Rectal smooth muscle tissue (tissue), 1 donor: ENCODE measurements around the gene DLG2.
A peak's percentile ranks its signal among the peaks of the same experiment; 100 is the strongest.
"Not testable (repeated sequence)": the region's sequence is repeated elsewhere in the genome, so short reads cannot be mapped to it uniquely, and the experiment has no call there.

ENCODE experiments used
- H3K27ac ChIP-seq: one replicate; pipeline ENCODE4 v1.7.0; 2013; ENCODE audit warnings: low read depth, low read length, inconsistent platforms
- H3K27me3 ChIP-seq: one replicate; pipeline ENCODE4 v1.7.0; 2013; ENCODE audit warnings: low read length; ENCODE audit not compliant: control insufficient read depth, insufficient read depth
- H3K36me3 ChIP-seq: one replicate; pipeline ENCODE4 v1.7.0; 2013; ENCODE audit warnings: low read length; ENCODE audit not compliant: control insufficient read depth, insufficient read depth
- H3K4me1 ChIP-seq: one replicate; pipeline ENCODE4 v1.7.0; 2013; ENCODE audit warnings: low read length; ENCODE audit not compliant: control insufficient read depth, insufficient read depth
- H3K4me3 ChIP-seq: one replicate; pipeline ENCODE4 v1.7.0; 2013; ENCODE audit warnings: low read length
- H3K9ac ChIP-seq: one replicate; pipeline ENCODE4 v1.7.0; 2013; ENCODE audit warnings: low read length

DLG2 gene

GRCh38 chr11:85661972-85662664 is 35.0 kb upstream of the DLG2 start:
- no peak overlapping the region for H3K27ac ChIP-seq
- peaks cover 3% of the 10 kb centered on the region for H3K36me3 ChIP-seq
- no peak overlapping the region for H3K9ac ChIP-seq
- H3K4me3 ChIP-seq, result peak overlapping the region; percentile 34
- peaks cover 17% of the 10 kb centered on the region for H3K4me1 ChIP-seq
- no peaks in the 10 kb centered on the region for H3K27me3 ChIP-seq

- Histone ChIP-seq H3K27ac (no peak overlapping the region), H3K4me3 (no peak overlapping the region), H3K36me3 (peaks cover 5% of the 10 kb centered on the region), H3K27me3 (no peaks in the 10 kb centered on the region), H3K4me1 (peaks cover 17% of the 10 kb centered on the region), H3K9ac (no peak overlapping the region)
Measured at GRCh38 chr11:85658180-85658579, 31.0 kb upstream of the DLG2 start.

- H3K4me1 ChIP-seq, result peaks cover 6% of the 10 kb centered on the region
- H3K9ac ChIP-seq, result no peak overlapping the region
- H3K27me3 ChIP-seq, result no peaks in the 10 kb centered on the region
- no peak overlapping the region for H3K27ac ChIP-seq
- H3K36me3 ChIP-seq, result peaks cover 5% of the 10 kb centered on the region
- H3K4me3 ChIP-seq, result no peak overlapping the region
Measured at GRCh38 chr11:85656777-85657176, 29.6 kb upstream of the DLG2 start.

DNA sequence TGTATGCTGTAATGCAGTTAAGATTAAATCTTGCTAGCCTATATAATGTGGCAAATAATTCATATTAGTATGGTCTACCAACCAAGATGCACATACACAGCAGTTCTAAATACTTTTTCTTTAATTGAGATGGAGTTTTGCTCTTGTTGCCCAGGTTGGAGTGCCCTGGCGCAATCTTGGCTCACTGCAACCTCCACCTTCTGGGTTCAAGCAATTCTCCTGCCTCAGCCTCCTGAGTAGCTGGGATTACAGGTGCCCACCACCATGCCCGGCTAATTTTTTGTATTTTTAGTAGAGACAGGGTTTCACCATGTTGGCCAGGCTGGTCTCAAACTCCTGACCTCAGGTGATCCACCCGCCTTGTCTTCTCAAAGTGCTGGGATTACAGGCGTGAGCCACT is 27.2 kb upstream of the DLG2 start:
- H3K36me3 ChIP-seq, H3K9ac ChIP-seq, H3K4me3 ChIP-seq, H3K27ac ChIP-seq, H3K27me3 ChIP-seq, H3K4me1 ChIP-seq: not testable (repeated sequence)

GRCh38 chr11:85652786-85653447 is 25.8 kb upstream of the DLG2 start:
- no peaks in the 10 kb centered on the region for H3K27me3 ChIP-seq
- no peaks in the 10 kb centered on the region for H3K4me1 ChIP-seq
- H3K4me3 ChIP-seq, result no peak overlapping the region
- H3K27ac ChIP-seq, result no peak overlapping the region
- peaks cover 2% of the 10 kb centered on the region for H3K36me3 ChIP-seq
- H3K9ac ChIP-seq, result no peak overlapping the region

DNA sequence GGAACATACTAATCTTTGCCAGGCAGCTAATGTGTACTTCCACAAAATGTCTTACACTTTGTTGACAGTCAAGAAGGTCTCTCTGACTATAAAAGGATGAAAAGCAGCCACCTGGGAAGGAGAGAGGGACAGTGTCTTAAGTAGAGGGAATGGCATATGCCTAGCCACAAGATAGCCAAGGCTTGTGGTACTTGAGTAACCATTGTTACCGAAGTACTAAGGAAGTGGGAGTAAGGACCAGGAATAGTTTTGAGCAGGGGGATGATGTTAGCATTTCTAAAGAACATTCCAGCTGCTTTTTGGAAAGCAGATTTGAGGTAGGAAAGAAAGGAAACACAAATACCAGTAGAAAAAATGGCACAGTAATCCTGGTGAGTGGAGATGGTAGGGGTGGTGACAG is 24.0 kb upstream of the DLG2 start:
- H3K4me3 ChIP-seq, result no peak overlapping the region
- no peaks in the 10 kb centered on the region for H3K4me1 ChIP-seq
- no peaks in the 10 kb centered on the region for H3K27me3 ChIP-seq
- no peak overlapping the region for H3K9ac ChIP-seq
- H3K27ac ChIP-seq, result no peak overlapping the region
- peaks cover 2% of the 10 kb centered on the region for H3K36me3 ChIP-seq

DNA sequence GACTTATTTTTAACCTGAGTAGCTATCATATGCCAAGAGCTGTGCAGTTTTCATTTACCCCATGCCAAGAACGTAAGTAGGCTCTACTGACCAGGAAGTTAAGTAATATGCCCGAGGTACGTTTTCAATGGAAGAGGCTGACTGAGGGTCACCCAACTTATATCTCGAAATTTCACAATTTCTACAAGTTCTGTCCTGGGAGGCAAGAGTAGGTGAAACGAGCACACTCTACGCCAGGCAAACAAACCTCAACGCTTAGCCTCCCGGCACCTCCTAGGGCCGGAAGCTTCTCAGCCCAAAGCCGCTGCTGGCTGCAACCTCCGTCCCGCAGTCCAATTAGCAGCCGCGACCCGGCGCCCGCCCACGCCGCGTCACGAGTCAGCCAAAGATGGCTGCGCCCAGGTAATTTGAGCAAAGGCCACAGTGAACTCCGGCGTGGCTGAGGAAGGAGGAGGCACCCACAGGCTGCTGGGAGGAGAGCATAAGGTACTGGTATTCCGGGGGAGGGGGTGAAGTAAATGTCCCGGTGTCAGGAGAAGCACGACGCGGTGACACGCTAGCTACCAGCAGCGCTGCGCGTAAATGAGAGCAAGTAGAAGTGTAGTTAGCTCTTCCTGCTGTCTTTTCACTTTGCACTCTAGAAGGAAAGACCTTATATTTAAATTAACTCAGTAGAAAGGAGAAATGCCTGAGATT is 20.6 kb upstream of the DLG2 start, which contains the start of gene TMEM126A:
Gene TMEM126A, plus strand, starts transcription at position 364 of the 696 bp plus-strand sequence. CDS start 2,289 bp downstream, outside the sequence.
- Histone ChIP-seq H3K4me1 (no peaks in the 10 kb centered on the region), H3K36me3 (no peaks in the 10 kb centered on the region), H3K27ac (peak within 1 kb of the TSS; percentile 62), H3K27me3 (no peaks in the 10 kb centered on the region), H3K9ac (peak within 1 kb of the TSS; percentile 85), H3K4me3 (peak within 1 kb of the TSS; percentile 94)

- peak overlapping the region; percentile 52 for H3K9ac ChIP-seq
- H3K4me3 ChIP-seq, result peak overlapping the region; percentile 94
- no peaks in the 10 kb centered on the region for H3K4me1 ChIP-seq
- H3K36me3 ChIP-seq, result no peaks in the 10 kb centered on the region
- H3K27ac ChIP-seq, result peak overlapping the region; percentile 62
- no peaks in the 10 kb centered on the region for H3K27me3 ChIP-seq
Measured at GRCh38 chr11:85647078-85647477, 19.9 kb upstream of the DLG2 start.

DNA sequence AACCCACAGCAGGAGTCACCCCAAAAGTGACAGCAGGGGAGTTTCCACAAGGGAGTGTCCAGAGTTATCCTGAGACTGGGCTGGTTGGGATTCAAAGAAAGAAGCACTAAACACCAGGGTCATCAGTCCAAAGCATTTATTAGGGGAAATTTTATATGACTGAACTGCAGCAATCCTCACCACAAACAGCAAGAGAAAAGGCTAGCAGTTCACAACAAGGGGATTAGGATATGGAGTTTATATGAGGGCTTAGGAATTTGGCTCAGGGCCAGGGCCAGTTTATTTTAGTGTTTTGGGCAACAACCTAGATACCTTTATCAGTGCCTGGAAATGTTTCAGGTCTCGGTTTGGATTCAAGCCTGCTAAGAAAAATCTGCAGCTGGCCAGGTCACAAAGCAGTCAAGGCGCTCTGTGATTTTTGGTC is 16.1 kb upstream of the DLG2 start:
- H3K27ac ChIP-seq, result no peak overlapping the region

DNA sequence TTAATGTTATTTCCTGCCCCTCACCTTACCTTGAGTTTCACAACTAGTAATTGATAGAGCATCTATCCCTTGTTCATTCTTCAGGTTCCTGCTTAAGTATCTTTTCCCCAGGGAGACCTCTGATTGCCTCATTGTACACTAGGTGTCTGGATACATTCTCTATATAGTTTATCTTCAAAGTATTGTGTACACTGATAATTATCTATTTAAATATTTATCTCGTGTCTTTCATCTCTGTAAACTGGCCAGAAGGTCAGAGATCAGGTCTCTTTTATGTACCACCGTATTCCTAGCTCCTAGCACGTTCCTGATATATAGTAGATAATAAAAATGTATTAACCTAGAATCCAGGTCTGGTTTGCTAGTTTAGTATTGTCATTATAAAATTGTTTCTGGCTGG is 7.6 kb upstream of the DLG2 start:
- Histone ChIP-seq H3K36me3 (no peaks in the 10 kb centered on the region), H3K9ac (no peak overlapping the region), H3K27me3 (no peaks in the 10 kb centered on the region), H3K27ac (no peak overlapping the region), H3K4me3 (no peak overlapping the region), H3K4me1 (no peaks in the 10 kb centered on the region)

More for the DNA sequence above, 16.1 kb upstream of the DLG2 start:
- Histone ChIP-seq H3K9ac (no peak overlapping the region), H3K4me1 (no peaks in the 10 kb centered on the region), H3K4me3 (no peak overlapping the region), H3K27me3 (no peaks in the 10 kb centered on the region), H3K36me3 (no peaks in the 10 kb centered on the region)

- peak overlapping the region; percentile 43 for H3K9ac ChIP-seq
Measured at GRCh38 chr11:85628771-85629341, 1.7 kb upstream of the DLG2 start.

DNA sequence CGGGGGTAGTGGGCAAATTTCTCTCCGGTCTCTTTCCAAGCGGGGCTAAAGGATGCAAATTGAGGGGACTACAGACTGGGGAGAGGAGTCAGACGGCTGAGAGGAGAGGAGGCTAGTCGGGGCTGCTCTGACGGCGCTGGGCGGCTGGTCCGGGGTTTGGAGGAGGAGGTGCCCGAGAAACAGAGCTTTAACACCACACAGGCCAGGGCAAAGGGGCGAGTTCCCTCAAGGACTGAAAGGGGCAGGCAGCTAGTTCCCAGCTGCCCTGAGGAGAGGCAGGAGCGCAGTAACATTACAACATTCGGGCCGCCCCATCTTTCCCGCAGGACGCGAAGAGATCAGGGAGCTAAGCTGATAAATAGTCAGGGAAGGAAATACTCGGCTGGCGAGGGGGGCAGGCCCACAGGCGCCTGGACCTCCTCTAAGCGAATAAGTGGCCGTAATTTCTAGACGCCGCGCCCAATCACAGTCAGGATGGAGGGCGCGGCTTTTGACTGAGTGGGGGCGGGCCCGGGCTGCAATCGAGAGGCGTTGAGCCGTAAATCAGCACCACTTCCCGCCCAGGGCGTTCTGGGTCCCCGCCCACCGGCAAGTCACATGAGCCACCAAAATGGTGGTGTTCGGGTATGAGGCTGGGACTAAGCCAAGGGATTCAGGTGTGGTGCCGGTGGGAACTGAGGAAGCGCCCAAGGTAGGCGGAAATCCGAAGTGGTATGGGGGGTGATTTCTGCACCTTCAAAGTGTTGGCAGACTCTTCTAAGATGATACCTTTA is 1.0 kb upstream of the DLG2 start, which contains the start of gene TMEM126B:
Gene TMEM126B, plus strand, starts transcription at position 596 of the 773 bp plus-strand sequence. Its CDS starts 15 bp downstream, at position 611.
- peak within 1 kb of the TSS; percentile 61 for H3K9ac ChIP-seq
- H3K4me3 ChIP-seq, result peak within 1 kb of the TSS; percentile 87
- H3K36me3 ChIP-seq, result no peaks in the 10 kb centered on the region
- no peaks in the 10 kb centered on the region for H3K27me3 ChIP-seq
- H3K4me1 ChIP-seq, result peaks cover 6% of the 10 kb centered on the region
- H3K27ac ChIP-seq, result peak within 1 kb of the TSS; percentile 81

More at GRCh38 chr11:85628771-85629341, 1.7 kb upstream of the DLG2 start:
- H3K27me3 ChIP-seq, result no peaks in the 10 kb centered on the region
- H3K27ac ChIP-seq, result peak overlapping the region; percentile 57
- H3K4me1 ChIP-seq, result peaks cover 6% of the 10 kb centered on the region
- H3K4me3 ChIP-seq, result peak overlapping the region; percentile 86
- no peaks in the 10 kb centered on the region for H3K36me3 ChIP-seq
